SU-DHL-6 (cell line): ENCODE measurements around the gene P2RY14.
"Not testable (repeated sequence)": the region's sequence is repeated elsewhere in the genome, so short reads cannot be mapped to it uniquely, and the experiment has no call there.

Experiments used
- CTCF ChIP-seq: fragments of 200-600 bp; sonication (generic); IDR thresholded peaks from one replicate; pipeline ENCODE4 v1.5.1; 2017; ENCODE audit warnings: antibody characterized with exemption, mild to moderate bottlenecking, low read length, moderate library complexity; ENCODE audit not compliant: insufficient read depth, poor library complexity, severe bottlenecking
- EZH2phosphoT487 ChIP-seq: fragments of 200-600 bp; sonication (generic), shearing (Covaris generic); conservative IDR thresholded peaks from 2 replicates; pipeline ENCODE4 v1.6.1; 2018; ENCODE audit warnings: mild to moderate bottlenecking, antibody characterized with exemption, low read length, moderate library complexity, mixed read lengths

- TF ChIP-seq CTCF, EZH2phosphoT487: not testable (repeated sequence)
These were observed 45.9 kb downstream of the P2RY14 start for GRCh38 chr3:151232403-151232802.
